ENCODE measurements around the gene ENPP3. TPM values are rescaled to one million over a fixed set of nuclear protein-coding genes. Genes with fewer than 3 reads are reported as not detected.
A peak's percentile ranks its signal among the peaks of the same experiment; 100 is the strongest.
"Not testable (repeated sequence)": the region's sequence is repeated elsewhere in the genome, so short reads cannot be mapped to it uniquely, and the experiment has no call there.

The ENPP3 gene
- total RNA-seq, 2 experiments from 2014 or later, result 0.93 to 1.4 TPM

- peaks cover 18% of the 10 kb centered on the region for H3K27me3 Mint-ChIP-seq
- no peak overlapping the region for H3K27ac Mint-ChIP-seq
- H3K36me3 Mint-ChIP-seq, result no peaks in the 10 kb centered on the region
- DNase-seq (no peak), ATAC-seq (no peak)
- H3K4me1 Mint-ChIP-seq, result peaks cover 21% of the 10 kb centered on the region
- no peaks in the 10 kb centered on the region for H3K9me3 Mint-ChIP-seq (ENCODE audit: low read depth)
- H3K4me3 Mint-ChIP-seq, result no peak overlapping the region
- CTCF ChIA-PET, result no interaction called here
Observed at GRCh38 chr6:131681585-131681984, 44.5 kb downstream of the ENPP3 start.

- CTCF ChIA-PET, result no interaction called here
- DNase-seq (no peak), ATAC-seq (no peak)
- Mint-ChIP-seq H3K36me3 (no peaks in the 10 kb centered on the region), H3K9me3 (ENCODE audit: low read depth) (no peaks in the 10 kb centered on the region), H3K4me1 (peaks cover 28% of the 10 kb centered on the region), H3K4me3 (no peak overlapping the region), H3K27ac (no peak overlapping the region), H3K27me3 (peaks cover 23% of the 10 kb centered on the region)
Observed at GRCh38 chr6:131682442-131682841, 45.3 kb downstream of the ENPP3 start.

GRCh38 chr6:131683479-131683878 is 46.4 kb downstream of the ENPP3 start:
- CTCF ChIA-PET, result interaction anchor here (0.7 kb wide), 1 partner anchor 240 kb away, joined by 3 read pairs; no protein-coding TSS in a partner anchor
- Mint-ChIP-seq H3K4me3 (no peak overlapping the region), H3K9me3 (ENCODE audit: low read depth) (no peaks in the 10 kb centered on the region), H3K4me1 (peaks cover 37% of the 10 kb centered on the region), H3K36me3 (no peaks in the 10 kb centered on the region), H3K27ac (no peak overlapping the region), H3K27me3 (peaks cover 29% of the 10 kb centered on the region)
- DNase-seq (peak; percentile 48), ATAC-seq (peak; percentile 57)

- DNase-seq (peak; percentile 45), ATAC-seq (peak; percentile 67)
- Mint-ChIP-seq H3K9me3 (ENCODE audit: low read depth) (no peaks in the 10 kb centered on the region), H3K27me3 (peaks cover 41% of the 10 kb centered on the region), H3K27ac (no peak overlapping the region), H3K4me3 (no peak overlapping the region), H3K4me1 (peaks cover 41% of the 10 kb centered on the region), H3K36me3 (no peaks in the 10 kb centered on the region)
- CTCF ChIA-PET, result no interaction called here
Observed at GRCh38 chr6:131685266-131685780, 48.2 kb downstream of the ENPP3 start.

GRCh38 chr6:131687022-131687421 is 49.9 kb downstream of the ENPP3 start:
- CTCF ChIA-PET, result no interaction called here
- no peaks in the 10 kb centered on the region for H3K36me3 Mint-ChIP-seq
- H3K4me1 Mint-ChIP-seq, result peaks cover 41% of the 10 kb centered on the region
- H3K4me3 Mint-ChIP-seq, result no peak overlapping the region
- H3K9me3 Mint-ChIP-seq (ENCODE audit: low read depth), result no peaks in the 10 kb centered on the region
- ATAC-seq (no peak), DNase-seq (no peak)
- H3K27ac Mint-ChIP-seq, result no peak overlapping the region
- H3K27me3 Mint-ChIP-seq, result peaks cover 43% of the 10 kb centered on the region

GRCh38 chr6:131688286-131688685 is 51.2 kb downstream of the ENPP3 start:
- Mint-ChIP-seq H3K4me1 (peaks cover 37% of the 10 kb centered on the region), H3K27me3 (peaks cover 38% of the 10 kb centered on the region), H3K9me3 (ENCODE audit: low read depth) (no peaks in the 10 kb centered on the region), H3K27ac (no peak overlapping the region), H3K4me3 (no peak overlapping the region), H3K36me3 (no peaks in the 10 kb centered on the region)
- ATAC-seq (no peak), DNase-seq (no peak)
- CTCF ChIA-PET, result interaction anchor here (0.8 to 1.1 kb wide), 2 partner anchors 19 to 60 kb away, joined by 3 read pairs; no protein-coding TSS in a partner anchor

GRCh38 chr6:131692031-131692430 is 54.9 kb downstream of the ENPP3 start:
- Mint-ChIP-seq H3K36me3 (no peaks in the 10 kb centered on the region), H3K9me3 (ENCODE audit: low read depth) (no peaks in the 10 kb centered on the region), H3K4me3 (no peak overlapping the region), H3K4me1 (peaks cover 16% of the 10 kb centered on the region), H3K27me3 (peaks cover 32% of the 10 kb centered on the region), H3K27ac (no peak overlapping the region)
- CTCF ChIA-PET, result interaction anchor here (1.4 kb wide), 1 partner anchor 223 kb away, joined by 3 read pairs; no protein-coding TSS in a partner anchor
- DNase-seq (no peak), ATAC-seq (no peak)

- Mint-ChIP-seq H3K4me1 (peaks cover 12% of the 10 kb centered on the region), H3K9me3 (ENCODE audit: low read depth) (no peaks in the 10 kb centered on the region), H3K4me3 (no peak overlapping the region), H3K27me3 (peaks cover 32% of the 10 kb centered on the region), H3K36me3 (no peaks in the 10 kb centered on the region), H3K27ac (no peak overlapping the region)
- DNase-seq, result no peak
- CTCF ChIA-PET, result no interaction called here
- ATAC-seq, result no peak
Observed at GRCh38 chr6:131692589-131692988, 55.5 kb downstream of the ENPP3 start.

GRCh38 chr6:131693384-131693783 is 56.3 kb downstream of the ENPP3 start:
- peaks cover 5% of the 10 kb centered on the region for H3K4me1 Mint-ChIP-seq
- DNase-seq, result no peak
- H3K36me3 Mint-ChIP-seq, result no peaks in the 10 kb centered on the region
- H3K27me3 Mint-ChIP-seq, result peaks cover 27% of the 10 kb centered on the region
- no peaks in the 10 kb centered on the region for H3K9me3 Mint-ChIP-seq (ENCODE audit: low read depth)
- no peak overlapping the region for H3K4me3 Mint-ChIP-seq
- H3K27ac Mint-ChIP-seq, result no peak overlapping the region
- no peak for ATAC-seq
- CTCF ChIA-PET, result no interaction called here

GRCh38 chr6:131694832-131695426 is 57.8 kb downstream of the ENPP3 start:
- peak; percentile 71 for ATAC-seq
- H3K36me3 Mint-ChIP-seq, result no peaks in the 10 kb centered on the region
- CTCF ChIA-PET, result interaction anchor here (0.6 to 3.7 kb wide), 13 partner anchors 23 to 365 kb away, joined by 3 to 22 read pairs (median 3); partner anchors contain the start of gene MED23

GRCh38 chr6:131696956-131697355 is 59.9 kb downstream of the ENPP3 start:
- Mint-ChIP-seq H3K4me1 (no peaks in the 10 kb centered on the region), H3K36me3 (no peaks in the 10 kb centered on the region), H3K9me3 (ENCODE audit: low read depth) (no peaks in the 10 kb centered on the region), H3K27me3 (no peaks in the 10 kb centered on the region), H3K27ac (no peak overlapping the region), H3K4me3 (no peak overlapping the region)
- ATAC-seq, result no peak
- CTCF ChIA-PET, result interaction anchor here (3.7 kb wide), 1 partner anchor 213 kb away, joined by 22 read pairs; no protein-coding TSS in a partner anchor
- DNase-seq, result no peak

More at GRCh38 chr6:131694832-131695426, 57.8 kb downstream of the ENPP3 start:
- Mint-ChIP-seq H3K4me1 (no peaks in the 10 kb centered on the region), H3K27ac (no peak overlapping the region), H3K4me3 (no peak overlapping the region), H3K9me3 (ENCODE audit: low read depth) (no peaks in the 10 kb centered on the region), H3K27me3 (peaks cover 12% of the 10 kb centered on the region)
- peak; percentile 55 for DNase-seq

- H3K36me3 Mint-ChIP-seq; H3K4me1 Mint-ChIP-seq; ATAC-seq; H3K27ac Mint-ChIP-seq; DNase-seq; H3K9me3 Mint-ChIP-seq (ENCODE audit: low read depth); H3K27me3 Mint-ChIP-seq; H3K4me3 Mint-ChIP-seq; CTCF ChIA-PET: not testable (repeated sequence)
Observed at GRCh38 chr6:131700851-131701250, 63.7 kb downstream of the ENPP3 start.

- ATAC-seq, CTCF ChIA-PET, H3K27me3 Mint-ChIP-seq: not testable (repeated sequence)
Observed at GRCh38 chr6:131703905-131704304, 66.8 kb downstream of the ENPP3 start.

GRCh38 chr6:131710917-131711316 is 73.8 kb downstream of the ENPP3 start, which contains the start of gene CTAGE9:
Gene CTAGE9 (minus strand): TSS chr6:131711017. CDS start chr6:131711017, 0 bp downstream.
- ATAC-seq; DNase-seq; CTCF ChIA-PET; H3K9me3 Mint-ChIP-seq (ENCODE audit: low read depth); H3K4me3 Mint-ChIP-seq; H3K27ac Mint-ChIP-seq; H3K27me3 Mint-ChIP-seq; H3K36me3 Mint-ChIP-seq; H3K4me1 Mint-ChIP-seq: not testable (repeated sequence)

More at GRCh38 chr6:131703905-131704304, 66.8 kb downstream of the ENPP3 start:
- not testable (repeated sequence) for DNase-seq; H3K9me3 Mint-ChIP-seq (ENCODE audit: low read depth); H3K4me1 Mint-ChIP-seq; H3K27ac Mint-ChIP-seq; H3K36me3 Mint-ChIP-seq; H3K4me3 Mint-ChIP-seq
